ENCODE data around the gene ZNF70. TPM values are rescaled to one million over a fixed set of nuclear protein-coding genes. Genes with fewer than 3 reads are reported as not detected.

ZNF70 gene
- total and polyA plus RNA-seq, 9 of the 15 experiments (the other 6 are each of a cell fraction or from before 2014, with no cell fraction given): 0.14 to 3.3 (median 1.4) TPM

DNA sequence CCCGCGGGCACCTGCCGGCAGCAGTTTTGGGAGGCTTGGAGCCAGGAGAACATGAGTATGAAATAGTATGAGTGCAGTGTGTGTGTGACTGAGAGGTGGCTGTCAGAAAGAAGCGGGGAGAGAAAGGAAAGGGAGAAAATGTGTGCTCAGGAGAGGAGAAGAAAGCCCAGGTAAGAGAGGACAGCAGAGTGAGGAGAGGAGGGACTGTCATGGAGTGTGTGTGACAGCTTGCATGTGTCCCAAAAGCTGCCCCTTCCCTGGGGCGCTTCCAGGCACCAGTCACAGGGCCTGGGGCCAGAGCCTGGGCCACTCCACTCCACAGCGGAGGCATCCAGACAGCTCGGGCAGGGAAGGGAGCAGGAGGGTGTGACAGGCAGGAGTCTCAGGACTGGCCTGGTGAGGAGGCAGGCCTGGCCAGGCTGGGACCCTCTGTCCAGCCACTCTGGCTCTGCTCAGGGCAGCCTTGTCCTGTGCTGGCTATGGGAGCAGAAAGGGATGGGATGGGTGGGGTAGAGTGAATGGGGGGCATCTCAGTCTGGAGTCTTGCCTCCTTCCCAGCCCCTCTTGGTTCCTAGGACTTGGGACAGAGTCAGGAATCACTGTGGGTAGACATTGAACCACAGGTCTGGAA lies 22.7 kb upstream of the ZNF70 start:
- no peak overlapping the region; the same call in 1 of the 2 replicates for H3K4me3 ChIP-seq
- WGBS (ENCODE audit: insufficient coverage, low coverage, missing lambda C conversion rate): 58% methylated on average over 4 of the region's 7 CpGs
- H3K79me2 ChIP-seq (ENCODE audit: control insufficient read depth, insufficient read depth, low read length): no peaks in the 10 kb centered on the region
- H3K27me3 ChIP-seq (ENCODE audit: control insufficient read depth in 2 of 2, insufficient read depth in 2 of 2, low read length in 2 of 2): no peaks in the 10 kb centered on the region
- peaks cover 3 to 23% of the 10 kb centered on the region in 2 experiments; a peak in 3 of 5 replicates for H3K4me1 ChIP-seq (replicated peaks in 1 of 2; ENCODE audit: control insufficient read depth in 2 of 2, insufficient read depth in 2 of 2, low read length in 2 of 2)
- ChIA-PET CTCF (ENCODE audit: low intra/inter-chr PET ratio) (interaction anchor here (0.6 kb wide), 1 partner anchor 74 kb away, joined by 5 read pairs; no protein-coding TSS in a partner anchor), POLR2A (interaction anchor here (2.3 kb wide), 1 partner anchor 14 kb away, joined by 6 read pairs; the partner anchor contains the start of gene SMARCB1)
- TF ChIP-seq FOXK1 (CRISPR knock-in tag; IDR thresholded peaks at IDR 0.05; ENCODE audit: borderline replicate concordance): no peak
- TF ChIP-seq GABPB1 (CRISPR knock-in tag; IDR thresholded peaks at IDR 0.05): no peak
- no peak for TF ChIP-seq SMARCA4 (IDR thresholded peaks at IDR 0.05)
- FAIRE-seq: no peak
- H3K9ac ChIP-seq (ENCODE audit: insufficient read depth in 1 of 2, low read depth in 2 of 2, low read length in 2 of 2): peak overlapping the region; percentile 49 to 88; a peak in 3 of 4 replicates
- H3K36me3 ChIP-seq (ENCODE audit: control insufficient read depth, insufficient read depth, low read length): no peaks in the 10 kb centered on the region
- TSS peak; percentile 56 for BruUV-seq (replicated peaks)
- peak overlapping the region; percentile 75 for H3K4me2 ChIP-seq (ENCODE audit: insufficient read depth, low read length)
- H3K9me1 ChIP-seq (ENCODE audit: control insufficient read depth, insufficient read depth, low read length): no peaks in the 10 kb centered on the region
- H2AFZ ChIP-seq (ENCODE audit: low read depth, low read length): peak overlapping the region; percentile 83; the same call in 1 of the 2 replicates
- H4K20me1 ChIP-seq (replicated peaks; ENCODE audit: control insufficient read depth, insufficient read depth, low read length): no peaks in the 10 kb centered on the region
- ATAC-seq: no peak
- H3K27ac ChIP-seq (ENCODE audit: extremely low read depth, low read depth, low read length): no peak overlapping the region
- no peaks in the 10 kb centered on the region for H3K9me3 ChIP-seq (replicated peaks; ENCODE audit: control insufficient read depth, insufficient read depth, low read depth, low read length)
- intact Hi-C loops (cut with micrococcal nuclease) (no loop called here), in situ Hi-C loops (cut with MboI) (no loop called here)
- no peak for DNase-seq (ENCODE audit: extremely low read depth in 1 of 4, low spot score in 3 of 4)

Data from K562 (cell line).